HepG2 (cell line): ENCODE data around the gene NEURL2. TPM values are rescaled to one million over a fixed set of nuclear protein-coding genes. Genes with fewer than 3 reads are reported as not detected.
A peak's percentile ranks its signal among the peaks of the same experiment; 100 is the strongest.

Experiments used
- ARNT ChIP-seq: fragments of 450-650 bp; IDR thresholded peaks from 2 replicates; pipeline ENCODE4 v1.6.1; 2017
- CHD4 ChIP-seq: fragments of 200-600 bp; sonication (generic); IDR thresholded peaks from 2 replicates; pipeline ENCODE4 v1.7.0; 2017; ENCODE audit warnings: mild to moderate bottlenecking, low read length, borderline replicate concordance
- EZH2 ChIP-seq: conservative IDR thresholded peaks from 2 replicates; pipeline ENCODE4 v1.6.1; 2012; ENCODE audit warnings: mild to moderate bottlenecking, low read depth, low read length, moderate library complexity
- GFI1 ChIP-seq: sonication (generic); formaldehyde crosslinking; IDR thresholded peaks from 2 replicates; pipeline ENCODE4 v1.5.0; 2020; ENCODE audit warnings: missing genetic modification reagents, mild to moderate bottlenecking, borderline replicate concordance
- KAT2B ChIP-seq: fragments of 150-350 bp; IDR thresholded peaks from 2 replicates; pipeline ENCODE4 v1.6.1; 2014; ENCODE audit warnings: low read depth, low read length, borderline replicate concordance
- KLF12 ChIP-seq: sonication (generic); formaldehyde crosslinking; IDR thresholded peaks from 2 replicates; pipeline ENCODE4 v1.4.0; 2020; ENCODE audit warnings: missing genetic modification reagents, borderline replicate concordance
- KLF6 ChIP-seq: IDR thresholded peaks from 2 replicates; pipeline ENCODE4 v1.8.0; 2016; ENCODE audit warnings: missing biosample characterization, missing genetic modification reagents
- NAIF1 ChIP-seq: sonication (generic); formaldehyde crosslinking; IDR thresholded peaks from 2 replicates; pipeline ENCODE4 v1.5.0; 2020; ENCODE audit warnings: mild to moderate bottlenecking, missing genetic modification reagents, borderline replicate concordance
- PAX8 ChIP-seq: sonication (generic); formaldehyde crosslinking; IDR thresholded peaks from 2 replicates; pipeline ENCODE4 v1.8.0; 2022; ENCODE audit warnings: mild to moderate bottlenecking, missing genetic modification reagents, borderline replicate concordance
- RAD21 ChIP-seq: fragments of 450-650 bp; formaldehyde crosslinking; IDR thresholded peaks from 2 replicates; pipeline ENCODE4 v1.5.0; 2020; ENCODE audit warnings: mild to moderate bottlenecking
- RBM39 ChIP-seq: fragments of 200-400 bp; formaldehyde crosslinking; IDR thresholded peaks from one replicate; pipeline ENCODE4 v1.6.1; 2018; ENCODE audit warnings: antibody characterized with exemption, mild to moderate bottlenecking, low read depth, low read length; ENCODE audit not compliant: poor library complexity, severe bottlenecking
- TCF7 ChIP-seq: sonication (generic); IDR thresholded peaks from 2 replicates; pipeline ENCODE4 v1.6.1; 2016; ENCODE audit warnings: antibody characterized with exemption, low read depth
- ZNF329 ChIP-seq: sonication (generic); formaldehyde crosslinking; IDR thresholded peaks from 2 replicates; pipeline ENCODE4 v1.9.0; 2021; ENCODE audit warnings: low read depth, mild to moderate bottlenecking, missing genetic modification reagents
- ZNF350 ChIP-seq: sonication (generic); formaldehyde crosslinking; IDR thresholded peaks from 2 replicates; pipeline ENCODE4 v1.4.0; 2020; ENCODE audit warnings: mild to moderate bottlenecking, low read depth, missing genetic modification reagents, borderline replicate concordance
- ZNF549 ChIP-seq: sonication (generic); formaldehyde crosslinking; IDR thresholded peaks from 2 replicates; pipeline ENCODE4 v1.5.0; 2020; ENCODE audit warnings: missing genetic modification reagents
- ZNF577 ChIP-seq: sonication (generic); formaldehyde crosslinking; IDR thresholded peaks from 2 replicates; pipeline ENCODE4 v1.4.0; 2020; ENCODE audit warnings: mild to moderate bottlenecking, low read depth, missing genetic modification reagents, borderline replicate concordance
- ZNF780A ChIP-seq: sonication (generic); formaldehyde crosslinking; IDR thresholded peaks from 2 replicates; pipeline ENCODE4 v1.8.0; 2022; ENCODE audit warnings: mild to moderate bottlenecking, missing genetic modification reagents, moderate library complexity
- ZNF850 ChIP-seq: sonication (generic); formaldehyde crosslinking; conservative IDR thresholded peaks from 2 replicates; pipeline ENCODE4 v1.9.0; 2021; ENCODE audit warnings: mild to moderate bottlenecking, missing genetic modification reagents
- polyA plus RNA-seq, 8 experiments: library from polyadenylated mRNA; depleted of rRNA in 3 of 8; stranded (reverse) in 7 of 8; unstranded in 1 of 8; fragments of >200 nt; fragmentation: Illumina TruSeq in 4 of 8; extraction: Trizol in 4 of 8; gene quantifications; 2 replicates each; pipeline versions ENCODE4 v1.2.1 to v1.2.3, GENCODE V29; 2011 to 2016; ENCODE audit warnings: low read depth in 4 of 8, missing spikeins in 1 of 8, mixed read lengths in 1 of 8; ENCODE audit not compliant: insufficient read depth in 1 of 8
- total RNA-seq, 5 experiments: library from RNA; depleted of rRNA; stranded (reverse); fragments of >200 nt; fragmentation: Illumina TruSeq; extraction: Trizol; gene quantifications; 2 replicates each; pipeline ENCODE4 v1.2.3, GENCODE V29; 2016; ENCODE audit warnings: low read depth in 1 of 5
- TF ChIP-seq, protein P1 (sequence below): sonication (generic); formaldehyde crosslinking; IDR thresholded peaks from 2 replicates; pipeline ENCODE4 v1.4.0; 2020; ENCODE audit warnings: low read depth, missing genetic modification reagents
- TF ChIP-seq, protein P2 (sequence below): sonication (generic); formaldehyde crosslinking; IDR thresholded peaks from 2 replicates; pipeline ENCODE4 v1.5.1; 2020; ENCODE audit warnings: mild to moderate bottlenecking, moderate library complexity, missing genetic modification reagents
- TF ChIP-seq, protein P3 (sequence below): sonication (generic); formaldehyde crosslinking; IDR thresholded peaks from 2 replicates; pipeline ENCODE4 v1.5.1; 2020; ENCODE audit warnings: missing genetic modification reagents, mild to moderate bottlenecking, borderline replicate concordance

NEURL2 gene
- total and polyA plus RNA-seq, 2 of the 13 experiments (the other 11 are each of a cell fraction or from before 2014, with no cell fraction given) = 7.2 to 9.7 TPM

DNA sequence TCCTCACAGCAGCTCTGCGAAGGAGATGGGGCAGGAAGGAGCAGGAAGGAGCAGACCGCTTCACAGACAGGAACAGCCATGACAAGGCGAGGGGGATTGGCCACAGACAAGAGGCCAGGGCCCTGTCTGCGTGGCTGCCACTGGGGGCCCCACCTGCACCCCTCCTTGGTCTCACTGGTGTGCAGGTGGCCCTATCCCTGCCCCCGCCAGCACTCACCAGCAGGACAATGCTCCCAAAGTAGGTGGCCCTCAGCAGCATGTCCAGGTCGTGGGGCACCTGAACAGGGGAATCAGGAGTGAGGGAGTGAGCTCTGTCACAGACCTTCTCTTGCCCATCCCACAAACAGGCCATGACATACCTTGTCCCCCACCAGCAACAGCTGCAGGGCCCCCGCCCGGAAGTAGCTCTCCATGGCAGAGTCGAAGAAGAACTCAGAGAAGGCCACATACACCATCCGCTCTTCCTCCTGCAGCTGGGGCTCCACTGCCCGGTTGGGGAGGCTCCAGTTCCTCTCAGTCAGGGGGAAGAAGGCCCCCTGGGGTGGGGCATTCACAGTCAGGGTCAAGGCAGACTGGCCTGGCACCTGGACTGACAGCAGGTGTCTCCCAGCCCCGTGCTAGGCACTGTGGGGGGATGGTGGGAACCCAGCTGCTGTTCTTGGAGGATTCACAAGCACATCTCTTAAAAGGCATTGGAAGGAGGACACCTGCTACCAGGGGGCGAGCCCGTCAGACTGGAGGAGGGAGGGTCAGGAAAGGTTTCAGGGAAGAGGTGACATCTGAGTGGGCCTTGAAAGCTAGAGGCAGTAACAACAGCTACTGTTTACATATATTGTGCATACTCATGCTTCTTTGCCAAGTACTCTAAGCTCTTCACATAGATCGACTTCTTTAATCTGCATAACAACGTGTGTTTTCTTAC lies 13.8 kb upstream of the NEURL2 start (continued):
- TF ChIP-seq RAD21 (no peak), ZNF577 (no peak), TCF7 (no peak), KAT2B (no peak), KLF12 (no peak), CHD4 (peak; percentile 15; the same call in 1 of the 2 replicates), ZNF350 (CRISPR knock-in tag) (peak; percentile 53; the same call in 1 of the 2 replicates), RBM39 (no peak), KLF6 (CRISPR knock-in tag) (no peak), ZNF850 (CRISPR knock-in tag) (no peak), ARNT (no peak), EZH2 (no peak), GFI1 (CRISPR knock-in tag) (0 out of 2 replicates have a peak, but pooled peaks have one; percentile 6), NAIF1 (CRISPR knock-in tag) (no peak), PAX8 (CRISPR knock-in tag) (no peak), ZNF329 (CRISPR knock-in tag) (no peak), ZNF780A (CRISPR knock-in tag) (0 out of 2 replicates have a peak, but pooled peaks have one; percentile 27), ZNF549 (no peak)
- TF ChIP-seq, protein P1, sequence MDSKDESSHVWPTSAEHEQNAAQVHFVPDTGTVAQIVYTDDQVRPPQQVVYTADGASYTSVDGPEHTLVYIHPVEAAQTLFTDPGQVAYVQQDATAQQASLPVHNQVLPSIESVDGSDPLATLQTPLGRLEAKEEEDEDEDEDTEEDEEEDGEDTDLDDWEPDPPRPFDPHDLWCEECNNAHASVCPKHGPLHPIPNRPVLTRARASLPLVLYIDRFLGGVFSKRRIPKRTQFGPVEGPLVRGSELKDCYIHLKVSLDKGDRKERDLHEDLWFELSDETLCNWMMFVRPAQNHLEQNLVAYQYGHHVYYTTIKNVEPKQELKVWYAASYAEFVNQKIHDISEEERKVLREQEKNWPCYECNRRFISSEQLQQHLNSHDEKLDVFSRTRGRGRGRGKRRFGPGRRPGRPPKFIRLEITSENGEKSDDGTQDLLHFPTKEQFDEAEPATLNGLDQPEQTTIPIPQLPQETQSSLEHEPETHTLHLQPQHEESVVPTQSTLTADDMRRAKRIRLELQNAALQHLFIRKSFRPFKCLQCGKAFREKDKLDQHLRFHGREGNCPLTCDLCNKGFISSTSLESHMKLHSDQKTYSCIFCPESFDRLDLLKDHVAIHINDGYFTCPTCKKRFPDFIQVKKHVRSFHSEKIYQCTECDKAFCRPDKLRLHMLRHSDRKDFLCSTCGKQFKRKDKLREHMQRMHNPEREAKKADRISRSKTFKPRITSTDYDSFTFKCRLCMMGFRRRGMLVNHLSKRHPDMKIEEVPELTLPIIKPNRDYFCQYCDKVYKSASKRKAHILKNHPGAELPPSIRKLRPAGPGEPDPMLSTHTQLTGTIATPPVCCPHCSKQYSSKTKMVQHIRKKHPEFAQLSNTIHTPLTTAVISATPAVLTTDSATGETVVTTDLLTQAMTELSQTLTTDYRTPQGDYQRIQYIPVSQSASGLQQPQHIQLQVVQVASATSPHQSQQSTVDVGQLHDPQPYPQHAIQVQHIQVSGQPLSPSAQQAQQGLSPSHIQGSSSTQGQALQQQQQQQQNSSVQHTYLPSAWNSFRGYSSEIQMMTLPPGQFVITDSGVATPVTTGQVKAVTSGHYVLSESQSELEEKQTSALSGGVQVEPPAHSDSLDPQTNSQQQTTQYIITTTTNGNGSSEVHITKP (CRISPR knock-in tag) = 0 out of 2 replicates have a peak, but pooled peaks have one; percentile 12
- TF ChIP-seq, protein P2, sequence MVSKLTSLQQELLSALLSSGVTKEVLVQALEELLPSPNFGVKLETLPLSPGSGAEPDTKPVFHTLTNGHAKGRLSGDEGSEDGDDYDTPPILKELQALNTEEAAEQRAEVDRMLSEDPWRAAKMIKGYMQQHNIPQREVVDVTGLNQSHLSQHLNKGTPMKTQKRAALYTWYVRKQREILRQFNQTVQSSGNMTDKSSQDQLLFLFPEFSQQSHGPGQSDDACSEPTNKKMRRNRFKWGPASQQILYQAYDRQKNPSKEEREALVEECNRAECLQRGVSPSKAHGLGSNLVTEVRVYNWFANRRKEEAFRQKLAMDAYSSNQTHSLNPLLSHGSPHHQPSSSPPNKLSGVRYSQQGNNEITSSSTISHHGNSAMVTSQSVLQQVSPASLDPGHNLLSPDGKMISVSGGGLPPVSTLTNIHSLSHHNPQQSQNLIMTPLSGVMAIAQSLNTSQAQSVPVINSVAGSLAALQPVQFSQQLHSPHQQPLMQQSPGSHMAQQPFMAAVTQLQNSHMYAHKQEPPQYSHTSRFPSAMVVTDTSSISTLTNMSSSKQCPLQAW (CRISPR knock-in tag) = peak; percentile 56; the same call in 1 of the 2 replicates
- TF ChIP-seq, protein P3, sequence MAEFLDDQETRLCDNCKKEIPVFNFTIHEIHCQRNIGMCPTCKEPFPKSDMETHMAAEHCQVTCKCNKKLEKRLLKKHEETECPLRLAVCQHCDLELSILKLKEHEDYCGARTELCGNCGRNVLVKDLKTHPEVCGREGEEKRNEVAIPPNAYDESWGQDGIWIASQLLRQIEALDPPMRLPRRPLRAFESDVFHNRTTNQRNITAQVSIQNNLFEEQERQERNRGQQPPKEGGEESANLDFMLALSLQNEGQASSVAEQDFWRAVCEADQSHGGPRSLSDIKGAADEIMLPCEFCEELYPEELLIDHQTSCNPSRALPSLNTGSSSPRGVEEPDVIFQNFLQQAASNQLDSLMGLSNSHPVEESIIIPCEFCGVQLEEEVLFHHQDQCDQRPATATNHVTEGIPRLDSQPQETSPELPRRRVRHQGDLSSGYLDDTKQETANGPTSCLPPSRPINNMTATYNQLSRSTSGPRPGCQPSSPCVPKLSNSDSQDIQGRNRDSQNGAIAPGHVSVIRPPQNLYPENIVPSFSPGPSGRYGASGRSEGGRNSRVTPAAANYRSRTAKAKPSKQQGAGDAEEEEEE (CRISPR knock-in tag) = 0 out of 2 replicates have a peak, but pooled peaks have one; percentile 33
